H1 (cell line): ENCODE measurements around the gene UCMA. TPM values are rescaled to one million over a fixed set of nuclear protein-coding genes. Genes with fewer than 3 reads are reported as not detected.

ENCODE experiments used
- CTCF ChIA-PET: fragments of 300-600 bp; sonication (Branson Sonifier 250); formaldehyde crosslinking; loops from one replicate; lab custom pipeline; 2021; ENCODE audit not compliant: partially characterized antibody; lab: Charles Lee
- POLR2A ChIA-PET: fragments of 300-600 bp; sonication (Branson Sonifier 250); formaldehyde crosslinking; loops from one replicate; lab custom pipeline; 2021; ENCODE audit warnings: inconsistent platforms; ENCODE audit not compliant: partially characterized antibody; lab: Charles Lee
- DNase-seq, 2 experiments: peaks; one replicate each; pipeline versions ENCODE4 v3.0.0 to v3.0.0-alpha.2; 2010 to 2022; ENCODE audit warnings: low spot score in 2 of 2, low read depth in 1 of 2, mixed read lengths in 1 of 2
- FAIRE-seq: peaks from 2 replicates; lab custom pipeline; 2011; peaks lifted over from hg19 to GRCh38; lab: Jason Lieb, UNC
- H2AFZ ChIP-seq: 2 replicates; pipeline ENCODE4 v1.8.1; 2012; ENCODE audit warnings: low read length, inconsistent platforms
- H2AK5ac ChIP-seq: 2 replicates; pipeline ENCODE4 v1.6.1; 2013; ENCODE audit warnings: low read depth, low read length
- H2BK120ac ChIP-seq: replicated peaks from 2 replicates; pipeline ENCODE3; 2013; ENCODE audit warnings: low read depth, low read length, inconsistent platforms
- H2BK12ac ChIP-seq: 2 replicates; pipeline ENCODE4 v1.6.1; 2013; ENCODE audit warnings: low read depth, low read length
- H2BK15ac ChIP-seq: 2 replicates; pipeline ENCODE4 v1.6.1; 2013; ENCODE audit warnings: low read length
- H2BK20ac ChIP-seq: 2 replicates; pipeline ENCODE4 v1.6.1; 2013; ENCODE audit warnings: low read length
- H2BK5ac ChIP-seq: 2 replicates; pipeline ENCODE4 v1.6.1; 2013; ENCODE audit warnings: low read depth, low read length
- H3K14ac ChIP-seq: 2 replicates; pipeline ENCODE4 v1.6.1; 2013; ENCODE audit warnings: inconsistent platforms; ENCODE audit not compliant: insufficient read length
- H3K18ac ChIP-seq: 2 replicates; pipeline ENCODE4 v1.6.1; 2013; ENCODE audit warnings: low read length; ENCODE audit errors: extremely low read depth
- H3K23ac ChIP-seq: 2 replicates; pipeline ENCODE4 v1.6.1; 2013; ENCODE audit warnings: inconsistent platforms; ENCODE audit not compliant: insufficient read length
- H3K23me2 ChIP-seq: 2 replicates; pipeline ENCODE4 v1.6.1; 2013; ENCODE audit warnings: low read depth, low read length
- H3K27ac ChIP-seq: 2 replicates; pipeline ENCODE4 v1.6.1; 2011; ENCODE audit warnings: low read depth, low read length, inconsistent platforms
- H3K27me3 ChIP-seq, 4 experiments: replicated peaks in 1 of 4; 1 replicate in 1 of 4; 2 replicates in 3 of 4; pipeline versions ENCODE4 v1.6.1 to v1.8.1; 2011 to 2013; ENCODE audit warnings: low read length in 3 of 4, mild to moderate bottlenecking in 3 of 4, inconsistent platforms in 2 of 4, mixed read lengths in 2 of 4, moderate library complexity in 1 of 4; ENCODE audit not compliant: control insufficient read depth in 3 of 4, insufficient read depth in 3 of 4; ENCODE audit errors: extremely low read depth in 1 of 4
- H3K36me3 ChIP-seq, 4 experiments: 2 replicates each; pipeline versions ENCODE4 v1.6.1 to v1.8.1; 2011 to 2013; ENCODE audit warnings: mild to moderate bottlenecking in 4 of 4, low read length in 3 of 4, moderate library complexity in 2 of 4, control low read depth in 1 of 4, inconsistent platforms in 1 of 4; ENCODE audit not compliant: insufficient read depth in 4 of 4, control insufficient read depth in 2 of 4
- H3K4ac ChIP-seq: replicated peaks from 2 replicates; pipeline ENCODE3; 2013; ENCODE audit warnings: low read length, low read depth, mixed read lengths, inconsistent platforms; ENCODE audit not compliant: insufficient read length
- H3K4me1 ChIP-seq, 4 experiments: replicated peaks in 1 of 4; 1 replicate in 1 of 4; 2 replicates in 3 of 4; pipeline versions ENCODE4 v1.6.1 to v1.8.1; 2011 to 2013; ENCODE audit warnings: low read length in 3 of 4, inconsistent platforms in 2 of 4, mixed read lengths in 1 of 4; ENCODE audit not compliant: insufficient read depth in 4 of 4, control insufficient read depth in 3 of 4
- H3K4me2 ChIP-seq, 2 experiments: 2 replicates each; pipeline versions ENCODE4 v1.6.1 to v1.8.1; 2011 to 2013; ENCODE audit warnings: low read depth in 2 of 2, low read length in 2 of 2, control low read depth in 1 of 2, inconsistent platforms in 1 of 2, mild to moderate bottlenecking in 1 of 2; ENCODE audit not compliant: insufficient read depth in 1 of 2
- H3K4me3 ChIP-seq, 4 experiments: fragments of 200-600, 300-600 bp in 1 of 4; sonication (generic), shearing (Covaris generic), sonication (Bioruptor Twin) in 1 of 4; 2 replicates each; pipeline versions ENCODE4 v1.5.1 to v1.8.1; 2011 to 2016; ENCODE audit warnings: low read length in 4 of 4, low read depth in 3 of 4, control low read depth in 2 of 4, inconsistent platforms in 2 of 4, mild to moderate bottlenecking in 2 of 4, mixed read lengths in 1 of 4, moderate library complexity in 1 of 4; ENCODE audit not compliant: insufficient read depth in 2 of 4; ENCODE audit errors: extremely low read depth in 1 of 4
- H3K56ac ChIP-seq: replicated peaks from 2 replicates; pipeline ENCODE3; 2013; ENCODE audit warnings: low read depth, mild to moderate bottlenecking, mixed read lengths, low read length, inconsistent platforms; ENCODE audit not compliant: insufficient read length
- H3K79me1 ChIP-seq: 2 replicates; pipeline ENCODE4 v1.6.1; 2013; ENCODE audit warnings: low read depth, low read length, control low read depth
- H3K79me2 ChIP-seq, 2 experiments: 2 replicates each; pipeline versions ENCODE4 v1.6.1 to v1.8.1; 2012 to 2013; ENCODE audit warnings: low read length in 2 of 2, mild to moderate bottlenecking in 2 of 2, inconsistent platforms in 1 of 2; ENCODE audit not compliant: insufficient read depth in 2 of 2, control insufficient read depth in 1 of 2
- H3K9ac ChIP-seq, 4 experiments: replicated peaks in 1 of 4; 1 replicate in 1 of 4; 2 replicates in 3 of 4; pipeline versions ENCODE4 v1.6.1 to v1.8.1; 2011 to 2013; ENCODE audit warnings: low read depth in 3 of 4, low read length in 3 of 4, control low read depth in 2 of 4, mild to moderate bottlenecking in 2 of 4, moderate library complexity in 2 of 4, inconsistent platforms in 1 of 4; ENCODE audit errors: extremely low read depth in 1 of 4
- H3K9me3 ChIP-seq, 2 experiments: 2 replicates each; pipeline versions ENCODE4 v1.6.1 to v1.8.1; 2012 to 2013; ENCODE audit warnings: mild to moderate bottlenecking in 2 of 2, moderate library complexity in 2 of 2, control low read depth in 1 of 2, inconsistent platforms in 1 of 2, low read depth in 1 of 2, low read length in 1 of 2, mixed read lengths in 1 of 2; ENCODE audit not compliant: insufficient read depth in 2 of 2
- H4K20me1 ChIP-seq, 2 experiments: replicated peaks in 1 of 2; 2 replicates each; pipeline versions ENCODE3 to v1.8.1; 2011 to 2013; ENCODE audit warnings: inconsistent platforms in 2 of 2, low read length in 2 of 2, mild to moderate bottlenecking in 1 of 2; ENCODE audit not compliant: insufficient read depth in 2 of 2, control insufficient read depth in 1 of 2
- H4K5ac ChIP-seq: 2 replicates; pipeline ENCODE4 v1.6.1; 2013; ENCODE audit warnings: low read length, low read depth, mixed read lengths, inconsistent platforms; ENCODE audit not compliant: insufficient read length
- H4K8ac ChIP-seq: 2 replicates; pipeline ENCODE4 v1.8.0; 2013; ENCODE audit warnings: mild to moderate bottlenecking, moderate library complexity, low read length, inconsistent platforms; ENCODE audit not compliant: insufficient read depth; ENCODE audit errors: extremely low read depth
- H4K91ac ChIP-seq: replicated peaks from 2 replicates; pipeline ENCODE3; 2013; ENCODE audit warnings: low read length, mixed read lengths, inconsistent platforms; ENCODE audit not compliant: insufficient read length
- CBX8 ChIP-seq: fragments of 300-800, 300-1000 bp; sonication (generic); IDR thresholded peaks from 2 replicates; pipeline ENCODE4 v1.7.1; 2016; ENCODE audit warnings: low read depth, low read length, borderline replicate concordance
- HDAC2 ChIP-seq, 2 experiments: fragments of 300-600 bp in 1 of 2; sonication (generic) in 1 of 2; IDR thresholded peaks; 2 replicates each; pipeline ENCODE4 v1.6.1; 2011 to 2012; ENCODE audit warnings: low read depth in 2 of 2, low read length in 2 of 2, mild to moderate bottlenecking in 2 of 2, moderate library complexity in 2 of 2, borderline replicate concordance in 1 of 2, inconsistent platforms in 1 of 2
- HDAC6 ChIP-seq: IDR thresholded peaks from one replicate; pipeline ENCODE4 v1.7.1; 2012; ENCODE audit warnings: low read depth, mild to moderate bottlenecking, inconsistent platforms, low read length, moderate library complexity
- JUN ChIP-seq: IDR thresholded peaks from 2 replicates; pipeline ENCODE4 v1.6.1; 2011; ENCODE audit warnings: low read depth, mild to moderate bottlenecking, improper control_type of control experiment, low read length
- KDM4A ChIP-seq: IDR thresholded peaks from one replicate; pipeline ENCODE4 v1.7.1; 2012; ENCODE audit warnings: low read depth, mild to moderate bottlenecking, moderate library complexity, low read length, inconsistent platforms; ENCODE audit not compliant: severe bottlenecking
- NRF1 ChIP-seq: IDR thresholded peaks from 2 replicates; pipeline ENCODE4 v1.6.1; 2011; ENCODE audit warnings: mild to moderate bottlenecking, low read depth, low read length, improper control_type of control experiment
- RAD21 ChIP-seq, 2 experiments: IDR thresholded peaks in 1 of 2; conservative IDR thresholded peaks in 1 of 2; 2 replicates each; pipeline ENCODE4 v1.6.1; 2011; ENCODE audit warnings: low read depth in 2 of 2, low read length in 2 of 2, improper control_type of control experiment in 1 of 2, inconsistent platforms in 1 of 2, mild to moderate bottlenecking in 1 of 2, moderate library complexity in 1 of 2
- RNF2 ChIP-seq: fragments of 200-900, 300-1000 bp; sonication (generic); IDR thresholded peaks from 2 replicates; pipeline ENCODE4 v1.7.1; 2016; ENCODE audit warnings: borderline replicate concordance, low read depth, mild to moderate bottlenecking, antibody characterized with exemption, low read length; ENCODE audit not compliant: poor library complexity, severe bottlenecking; ENCODE audit errors: missing control alignments
- SRF ChIP-seq: IDR thresholded peaks from 2 replicates; pipeline ENCODE4 v1.6.1; 2011; ENCODE audit warnings: mild to moderate bottlenecking, low read depth, low read length, moderate library complexity
- TAF1 ChIP-seq: IDR thresholded peaks from 2 replicates; pipeline ENCODE4 v1.6.1; 2011; ENCODE audit warnings: mild to moderate bottlenecking, low read depth, low read length
- WGBS, 2 experiments: shearing (Covaris generic) in 1 of 2; methylation state at CpG; one replicate each; pipeline versions ENCODE4 v1.1.6 to v1.1.7; 2013 to 2015; ENCODE audit warnings: low lambda C conversion rate in 2 of 2, mixed read lengths in 2 of 2, inconsistent platforms in 1 of 2, low coverage in 1 of 2, missing lambda C conversion rate in 1 of 2; ENCODE audit not compliant: insufficient replicate concordance in 2 of 2, insufficient coverage in 1 of 2, insufficient read length in 1 of 2; ENCODE audit errors: extremely low coverage in 1 of 2, missing lambda C conversion rate in 1 of 2; 5-methylcytosine and 5-hydroxymethylcytosine counted together
- polyA plus RNA-seq, 7 experiments: library from polyadenylated mRNA; depleted of rRNA in 3 of 7; stranded (reverse) in 5 of 7; unstranded in 2 of 7; fragments of >200 nt in 5 of 7; fragments of 200-250 nt in 2 of 7; gene quantifications; 1 replicate in 5 of 7; 2 replicates in 1 of 7; 4 replicates in 1 of 7; pipeline versions ENCODE4 v1.2.1 to v1.2.3, GENCODE V29; 2011 to 2013; ENCODE audit warnings: missing spikeins in 2 of 7, mixed read lengths in 2 of 7
- total RNA-seq: library from RNA; stranded (reverse); fragmentation: NEBNext Ultra II Directional; extraction: Animal tissue kit (Norgen Biotek cat#: 25700); gene quantifications from 2 replicates; pipeline ENCODE4 v1.2.1, GENCODE V29; 2021
- TF ChIP-seq, protein P1 (sequence below): IDR thresholded peaks from 2 replicates; pipeline ENCODE4 v1.6.1; 2012; ENCODE audit warnings: inconsistent platforms
- TF ChIP-seq, protein P2 (sequence below): IDR thresholded peaks from 2 replicates; pipeline ENCODE4 v1.6.1; 2012; ENCODE audit warnings: inconsistent platforms

Gene UCMA
- total and polyA plus RNA-seq, 2 of the 8 experiments (the other 6 are each of a cell fraction or from before 2014, with no cell fraction given) = 1.2 to 4.6 TPM

DNA sequence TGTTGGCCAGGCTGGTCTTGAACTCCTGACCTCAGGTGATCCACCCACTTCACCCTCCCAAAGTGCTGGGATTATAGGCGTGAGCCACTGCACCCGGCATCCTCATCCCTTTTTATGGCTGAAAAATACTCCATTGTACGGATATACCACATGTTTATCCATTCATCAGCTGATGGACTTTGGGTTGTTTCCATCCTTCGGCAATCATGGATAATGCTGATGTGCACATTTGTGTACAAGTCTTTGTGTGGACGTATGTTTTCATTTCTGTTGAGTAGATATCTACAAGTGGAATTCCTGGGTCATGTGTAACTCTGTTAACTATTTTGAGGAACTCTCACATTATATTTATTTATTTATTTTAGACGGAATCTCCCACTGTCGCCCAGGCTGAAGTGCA, 5.7 kb upstream of the UCMA start:
- Histone ChIP-seq H4K5ac (no peak overlapping the region), H3K23ac (no peak overlapping the region), H2BK12ac (no peak overlapping the region), H4K20me1 (no peaks in the 10 kb centered on the region), H4K91ac (no peak overlapping the region), H3K14ac (no peak overlapping the region), H2BK120ac (no peak overlapping the region), H3K9me3 (no peaks in the 10 kb centered on the region), H3K4me1 (no peaks in the 10 kb centered on the region), H2BK15ac (no peak overlapping the region), H3K27me3 (no peaks in the 10 kb centered on the region), H2BK20ac (no peak overlapping the region), H3K79me1 (no peaks in the 10 kb centered on the region), H2AK5ac (no peak overlapping the region), H3K4ac (no peak overlapping the region), H3K79me2 (no peaks in the 10 kb centered on the region), H3K23me2 (no peaks in the 10 kb centered on the region), H2AFZ (no peak overlapping the region), H3K18ac (no peak overlapping the region), H2BK5ac (no peak overlapping the region), H4K8ac (no peak overlapping the region), H3K9ac (no peak overlapping the region), H3K4me2 (no peak overlapping the region), H3K4me3 (no peak overlapping the region), H3K27ac (no peak overlapping the region), H3K36me3 (no peaks in the 10 kb centered on the region)
- FAIRE-seq (no peak), DNase-seq (no peak)
- POLR2A ChIA-PET = no interaction called here
- WGBS, 2 experiments = 91% methylated on average over 7 of the region's 7 CpGs; no CpG with 5 or more reads in 1 of the 2 experiments
- no peak for TF ChIP-seq KDM4A
- TF ChIP-seq RAD21 (IDR thresholded peaks at IDR 0.05 in 1 of 2, conservative IDR thresholded peaks at IDR 0.05 in 1 of 2; ENCODE audit: low read depth in 2 of 2, low read length in 2 of 2) = no peak
- TF ChIP-seq HDAC6 = no peak
- no peak for TF ChIP-seq RNF2
- TF ChIP-seq SRF = no peak
- no peak for TF ChIP-seq HDAC2 (IDR thresholded peaks at IDR 0.05; ENCODE audit: borderline replicate concordance in 1 of 2, low read depth in 2 of 2, low read length in 2 of 2)
- TF ChIP-seq TAF1 = no peak
- TF ChIP-seq, protein P1, sequence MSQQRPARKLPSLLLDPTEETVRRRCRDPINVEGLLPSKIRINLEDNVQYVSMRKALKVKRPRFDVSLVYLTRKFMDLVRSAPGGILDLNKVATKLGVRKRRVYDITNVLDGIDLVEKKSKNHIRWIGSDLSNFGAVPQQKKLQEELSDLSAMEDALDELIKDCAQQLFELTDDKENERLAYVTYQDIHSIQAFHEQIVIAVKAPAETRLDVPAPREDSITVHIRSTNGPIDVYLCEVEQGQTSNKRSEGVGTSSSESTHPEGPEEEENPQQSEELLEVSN = no peak
- no peak for TF ChIP-seq CBX8
- TF ChIP-seq, protein P2, sequence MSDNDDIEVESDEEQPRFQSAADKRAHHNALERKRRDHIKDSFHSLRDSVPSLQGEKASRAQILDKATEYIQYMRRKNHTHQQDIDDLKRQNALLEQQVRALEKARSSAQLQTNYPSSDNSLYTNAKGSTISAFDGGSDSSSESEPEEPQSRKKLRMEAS = no peak
- TF ChIP-seq NRF1 = no peak
- no peak for TF ChIP-seq JUN
- TF ChIP-seq, all 59 proteins: peak for 0
- no peak overlapping the region for H3K56ac ChIP-seq
- CTCF ChIA-PET = interaction anchor here (1.4 kb wide), 1 partner anchor 15 kb away, joined by 3 read pairs; no protein-coding TSS in a partner anchor
